Amniotic stem cell (primary cell): ENCODE results near the gene ZP3.
"Not testable (repeated sequence)": the region's sequence is repeated elsewhere in the genome, so short reads cannot be mapped to it uniquely, and the experiment has no call there.

Source experiments
- DNase-seq: peaks from one replicate; lab custom pipeline; 2025; lab: John Stamatoyannopoulos, UW

ZP3 gene

DNA sequence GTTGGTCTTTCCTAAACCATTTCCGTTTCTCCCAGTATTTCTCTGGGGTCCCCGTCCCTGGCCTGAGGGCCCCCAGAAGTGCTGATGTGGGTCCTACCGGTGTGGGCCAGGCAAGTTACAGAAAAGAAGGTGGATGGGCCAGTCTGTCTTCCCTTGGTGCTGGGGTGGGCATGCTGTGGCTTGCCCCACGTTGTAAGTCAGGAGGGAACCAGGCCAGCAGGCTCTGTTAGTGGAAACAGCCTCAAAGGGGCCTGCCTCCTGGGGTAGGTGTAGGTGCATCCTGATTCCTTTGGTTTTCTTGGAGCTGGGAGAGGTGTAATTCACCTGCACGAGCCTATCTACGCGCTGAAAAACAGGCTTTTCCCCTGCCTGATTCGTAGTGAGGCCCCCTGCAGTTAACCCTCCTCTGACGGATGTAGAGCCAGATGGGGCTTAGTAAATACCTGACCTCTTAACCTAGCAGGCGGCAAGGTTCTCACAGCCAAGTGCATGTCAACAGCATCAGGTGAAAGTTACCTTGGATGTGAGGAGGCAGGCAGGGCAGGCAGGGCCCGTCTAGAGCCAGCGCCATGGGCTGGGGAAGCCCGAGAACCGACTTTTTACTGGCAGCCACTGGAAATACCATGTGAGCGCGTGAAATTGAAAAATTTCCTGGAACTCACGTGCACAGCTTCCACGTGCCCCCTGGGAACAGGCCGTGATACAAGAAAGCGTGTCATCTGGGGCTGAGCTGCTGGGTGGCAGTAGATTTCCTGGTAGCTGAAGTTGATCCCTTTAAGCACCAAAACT is 61.3 kb downstream of the ZP3 start:
- not testable (repeated sequence) for DNase-seq

DNA sequence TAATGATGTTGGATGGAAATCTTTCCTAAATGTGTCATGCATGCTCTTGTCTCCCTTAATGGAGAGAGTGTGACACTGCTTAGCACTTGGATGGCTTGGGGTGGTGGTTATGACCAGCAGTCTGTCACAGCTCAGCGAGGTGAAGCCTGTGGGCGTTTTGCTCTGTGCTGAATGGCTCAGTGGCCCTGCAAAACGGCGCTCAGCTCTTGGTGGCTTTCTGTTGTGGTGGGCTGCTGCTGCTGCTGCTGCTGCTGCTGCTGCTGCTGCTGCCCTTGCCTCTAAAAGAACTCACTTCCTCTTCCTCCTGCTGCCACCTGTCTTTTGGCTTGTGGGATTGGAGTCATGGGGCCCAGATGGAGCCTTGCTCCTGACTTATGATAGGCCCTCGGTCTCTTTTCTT is 61.9 kb downstream of the ZP3 start:
- DNase-seq: not testable (repeated sequence)

DNA sequence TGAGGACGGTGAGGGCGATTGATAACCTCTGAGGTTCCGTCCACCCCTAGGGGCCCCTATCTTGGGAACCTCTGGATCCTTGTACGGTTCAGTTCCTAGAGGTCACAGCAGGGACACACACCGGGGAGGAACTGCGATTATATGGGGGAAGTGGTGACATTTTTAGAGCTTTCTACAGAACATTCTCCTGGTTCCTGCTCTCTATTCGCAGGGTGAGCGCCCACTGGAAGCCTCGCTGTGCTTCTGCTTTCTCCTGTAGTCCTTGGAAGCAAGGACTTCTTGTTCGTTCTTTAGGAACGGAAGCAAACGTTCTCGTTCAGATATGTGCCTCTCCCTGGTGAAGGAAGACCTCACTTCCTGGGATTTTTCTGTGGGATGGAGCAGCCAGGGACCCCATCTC is 63.2 kb downstream of the ZP3 start:
- DNase-seq: not testable (repeated sequence)
